DOHH2 (cell line): ENCODE data around the gene DLK1.

Experiments
- EZH2phosphoT487 ChIP-seq: fragments of 200-600 bp; sonication (generic); IDR thresholded peaks from 2 replicates; pipeline ENCODE4 v1.6.1; 2017; ENCODE audit warnings: borderline replicate concordance, mild to moderate bottlenecking, antibody characterized with exemption, low read length, moderate library complexity, mixed read lengths
- TF ChIP-seq, protein P1 (sequence below): fragments of 200-600 bp; sonication (generic); IDR thresholded peaks from one replicate; pipeline ENCODE4 v1.5.1; 2014; ENCODE audit warnings: antibody characterized with exemption, mild to moderate bottlenecking, low read depth, low read length; ENCODE audit not compliant: poor library complexity, severe bottlenecking

DNA sequence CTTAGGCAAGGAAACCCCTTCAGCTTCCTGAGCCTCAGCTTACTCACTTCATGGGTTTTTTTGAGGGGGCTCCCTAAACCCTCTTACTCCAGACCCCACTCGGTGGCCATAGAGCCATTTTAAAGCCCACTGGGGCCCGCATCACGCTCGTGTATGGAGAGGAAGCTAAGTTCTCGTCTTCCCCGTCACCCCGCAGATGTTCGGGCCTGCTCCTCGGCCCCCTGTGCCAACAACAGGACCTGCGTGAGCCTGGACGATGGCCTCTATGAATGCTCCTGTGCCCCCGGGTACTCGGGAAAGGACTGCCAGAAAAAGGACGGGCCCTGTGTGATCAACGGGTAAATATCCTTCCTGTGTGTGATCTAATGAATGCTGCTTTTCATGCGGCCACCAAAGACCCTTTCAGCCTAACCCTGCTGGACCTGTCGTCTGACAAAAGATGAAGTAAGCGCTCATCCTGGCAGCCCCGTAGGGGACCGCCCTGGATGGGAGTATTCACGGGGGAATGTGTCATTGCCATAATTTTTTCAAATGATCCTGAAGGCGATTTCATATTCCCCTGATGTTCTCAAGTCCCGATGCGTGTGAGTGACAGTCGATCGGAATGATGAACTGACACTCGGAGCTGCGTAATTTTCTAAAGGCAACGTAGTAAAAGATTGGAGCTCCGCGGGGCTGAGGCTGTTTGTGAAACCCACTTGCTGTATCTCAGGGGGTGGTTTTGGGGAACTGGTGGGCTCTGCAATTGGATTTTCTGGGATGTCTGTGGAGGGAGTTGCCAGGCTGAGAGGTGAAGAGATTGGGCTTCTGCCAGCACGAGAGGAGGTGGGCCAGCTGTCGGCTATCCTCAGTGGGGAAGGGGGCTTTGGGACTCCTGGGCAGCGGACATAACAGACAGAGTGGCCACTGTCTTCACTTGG lies 5.4 kb downstream of the DLK1 start:
- TF ChIP-seq, protein P1, sequence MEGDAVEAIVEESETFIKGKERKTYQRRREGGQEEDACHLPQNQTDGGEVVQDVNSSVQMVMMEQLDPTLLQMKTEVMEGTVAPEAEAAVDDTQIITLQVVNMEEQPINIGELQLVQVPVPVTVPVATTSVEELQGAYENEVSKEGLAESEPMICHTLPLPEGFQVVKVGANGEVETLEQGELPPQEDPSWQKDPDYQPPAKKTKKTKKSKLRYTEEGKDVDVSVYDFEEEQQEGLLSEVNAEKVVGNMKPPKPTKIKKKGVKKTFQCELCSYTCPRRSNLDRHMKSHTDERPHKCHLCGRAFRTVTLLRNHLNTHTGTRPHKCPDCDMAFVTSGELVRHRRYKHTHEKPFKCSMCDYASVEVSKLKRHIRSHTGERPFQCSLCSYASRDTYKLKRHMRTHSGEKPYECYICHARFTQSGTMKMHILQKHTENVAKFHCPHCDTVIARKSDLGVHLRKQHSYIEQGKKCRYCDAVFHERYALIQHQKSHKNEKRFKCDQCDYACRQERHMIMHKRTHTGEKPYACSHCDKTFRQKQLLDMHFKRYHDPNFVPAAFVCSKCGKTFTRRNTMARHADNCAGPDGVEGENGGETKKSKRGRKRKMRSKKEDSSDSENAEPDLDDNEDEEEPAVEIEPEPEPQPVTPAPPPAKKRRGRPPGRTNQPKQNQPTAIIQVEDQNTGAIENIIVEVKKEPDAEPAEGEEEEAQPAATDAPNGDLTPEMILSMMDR: no peak
- TF ChIP-seq EZH2phosphoT487: no peak
